Subcutaneous adipose tissue (tissue), 4 donors: ENCODE measurements around the gene TFF2. TPM values are rescaled to one million over a fixed set of nuclear protein-coding genes. Genes with fewer than 3 reads are reported as not detected.

ENCODE experiments used
- CTCF ChIP-seq: fragments of 450-650 bp; IDR thresholded peaks from one replicate; pipeline ENCODE4 v1.5.1; 2016; ENCODE audit warnings: low read depth, mild to moderate bottlenecking, control low read depth, antibody characterized with exemption, moderate library complexity
- total RNA-seq, 4 donors: library from RNA; depleted of rRNA; stranded (reverse); fragments of >200 nt; gene quantifications; one replicate each; pipeline ENCODE4 v1.1.0, GENCODE V29; 2016

The TFF2 gene
- total RNA-seq, 4 donors from 2014 or later: not detected

- no peak for TF ChIP-seq CTCF
Measured at GRCh38 chr21:42388740-42389448, 38.1 kb upstream of the TFF2 start.

GRCh38 chr21:42387843-42388340, 37.1 kb upstream of the TFF2 start:
- no peak for TF ChIP-seq CTCF

- TF ChIP-seq CTCF: no peak
Measured at GRCh38 chr21:42387164-42387563, 36.4 kb upstream of the TFF2 start.

- no peak for TF ChIP-seq CTCF
Measured at GRCh38 chr21:42386034-42386591, 35.3 kb upstream of the TFF2 start.

GRCh38 chr21:42385619-42386018, 34.8 kb upstream of the TFF2 start:
- TF ChIP-seq CTCF: no peak

GRCh38 chr21:42384989-42385388, 34.2 kb upstream of the TFF2 start:
- TF ChIP-seq CTCF: no peak

- TF ChIP-seq CTCF: no peak
Measured at GRCh38 chr21:42384156-42384945, 33.6 kb upstream of the TFF2 start.
